ENCODE data around the gene BAG2.

DNA sequence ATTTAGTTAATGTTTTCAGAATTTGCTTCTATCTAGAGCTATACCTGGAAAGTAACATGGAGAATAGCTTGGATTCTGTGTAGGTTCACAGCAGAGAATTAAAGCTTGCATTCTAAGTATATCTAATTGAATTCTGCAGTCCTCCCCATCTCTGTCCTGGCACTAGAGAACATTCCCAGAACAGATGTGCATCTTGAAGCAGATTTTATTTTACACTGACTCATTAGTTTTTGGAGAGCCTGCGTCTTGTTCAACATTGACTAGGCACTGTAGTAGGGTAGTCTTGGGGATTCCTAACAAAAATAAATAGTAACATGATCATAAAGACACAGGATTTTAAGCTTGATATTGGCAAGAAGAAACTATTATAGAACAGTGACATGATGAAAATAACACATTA is 36.2 kb upstream of the BAG2 start:
- TF ChIP-seq, protein P1, sequence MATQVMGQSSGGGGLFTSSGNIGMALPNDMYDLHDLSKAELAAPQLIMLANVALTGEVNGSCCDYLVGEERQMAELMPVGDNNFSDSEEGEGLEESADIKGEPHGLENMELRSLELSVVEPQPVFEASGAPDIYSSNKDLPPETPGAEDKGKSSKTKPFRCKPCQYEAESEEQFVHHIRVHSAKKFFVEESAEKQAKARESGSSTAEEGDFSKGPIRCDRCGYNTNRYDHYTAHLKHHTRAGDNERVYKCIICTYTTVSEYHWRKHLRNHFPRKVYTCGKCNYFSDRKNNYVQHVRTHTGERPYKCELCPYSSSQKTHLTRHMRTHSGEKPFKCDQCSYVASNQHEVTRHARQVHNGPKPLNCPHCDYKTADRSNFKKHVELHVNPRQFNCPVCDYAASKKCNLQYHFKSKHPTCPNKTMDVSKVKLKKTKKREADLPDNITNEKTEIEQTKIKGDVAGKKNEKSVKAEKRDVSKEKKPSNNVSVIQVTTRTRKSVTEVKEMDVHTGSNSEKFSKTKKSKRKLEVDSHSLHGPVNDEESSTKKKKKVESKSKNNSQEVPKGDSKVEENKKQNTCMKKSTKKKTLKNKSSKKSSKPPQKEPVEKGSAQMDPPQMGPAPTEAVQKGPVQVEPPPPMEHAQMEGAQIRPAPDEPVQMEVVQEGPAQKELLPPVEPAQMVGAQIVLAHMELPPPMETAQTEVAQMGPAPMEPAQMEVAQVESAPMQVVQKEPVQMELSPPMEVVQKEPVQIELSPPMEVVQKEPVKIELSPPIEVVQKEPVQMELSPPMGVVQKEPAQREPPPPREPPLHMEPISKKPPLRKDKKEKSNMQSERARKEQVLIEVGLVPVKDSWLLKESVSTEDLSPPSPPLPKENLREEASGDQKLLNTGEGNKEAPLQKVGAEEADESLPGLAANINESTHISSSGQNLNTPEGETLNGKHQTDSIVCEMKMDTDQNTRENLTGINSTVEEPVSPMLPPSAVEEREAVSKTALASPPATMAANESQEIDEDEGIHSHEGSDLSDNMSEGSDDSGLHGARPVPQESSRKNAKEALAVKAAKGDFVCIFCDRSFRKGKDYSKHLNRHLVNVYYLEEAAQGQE (IDR thresholded peaks at IDR 0.05; ENCODE audit: borderline replicate concordance), result no peak
- TF ChIP-seq, protein P2, sequence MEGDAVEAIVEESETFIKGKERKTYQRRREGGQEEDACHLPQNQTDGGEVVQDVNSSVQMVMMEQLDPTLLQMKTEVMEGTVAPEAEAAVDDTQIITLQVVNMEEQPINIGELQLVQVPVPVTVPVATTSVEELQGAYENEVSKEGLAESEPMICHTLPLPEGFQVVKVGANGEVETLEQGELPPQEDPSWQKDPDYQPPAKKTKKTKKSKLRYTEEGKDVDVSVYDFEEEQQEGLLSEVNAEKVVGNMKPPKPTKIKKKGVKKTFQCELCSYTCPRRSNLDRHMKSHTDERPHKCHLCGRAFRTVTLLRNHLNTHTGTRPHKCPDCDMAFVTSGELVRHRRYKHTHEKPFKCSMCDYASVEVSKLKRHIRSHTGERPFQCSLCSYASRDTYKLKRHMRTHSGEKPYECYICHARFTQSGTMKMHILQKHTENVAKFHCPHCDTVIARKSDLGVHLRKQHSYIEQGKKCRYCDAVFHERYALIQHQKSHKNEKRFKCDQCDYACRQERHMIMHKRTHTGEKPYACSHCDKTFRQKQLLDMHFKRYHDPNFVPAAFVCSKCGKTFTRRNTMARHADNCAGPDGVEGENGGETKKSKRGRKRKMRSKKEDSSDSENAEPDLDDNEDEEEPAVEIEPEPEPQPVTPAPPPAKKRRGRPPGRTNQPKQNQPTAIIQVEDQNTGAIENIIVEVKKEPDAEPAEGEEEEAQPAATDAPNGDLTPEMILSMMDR (IDR thresholded peaks at IDR 0.05; ENCODE audit: poor library complexity, severe bottlenecking), result no peak
- no peak for TF ChIP-seq EZH2 (IDR thresholded peaks at IDR 0.05; ENCODE audit: borderline replicate concordance, insufficient read depth, low read length, poor library complexity, severe bottlenecking)
- no peak for TF ChIP-seq POLR2AphosphoS5 (IDR thresholded peaks at IDR 0.05)
- TF ChIP-seq TAF1 (IDR thresholded peaks at IDR 0.05; ENCODE audit: low read depth), result no peak
- no peak for TF ChIP-seq RAD21 (conservative IDR thresholded peaks at IDR 0.05)
- no peak for TF ChIP-seq MXI1 (conservative IDR thresholded peaks at IDR 0.05; ENCODE audit: poor library complexity, severe bottlenecking)
- no peak for TF ChIP-seq SMC3 (conservative IDR thresholded peaks at IDR 0.05; ENCODE audit: poor library complexity)
